AG09319 (cell line): Measurements from ENCODE around the gene GBP7.

Experiments
- DNase-seq: peaks from one replicate; pipeline ENCODE4 v3.0.0-alpha.2; 2010; ENCODE audit warnings: low read depth; ENCODE audit errors: extremely low read depth
- TF ChIP-seq, protein P1 (sequence below): IDR thresholded peaks from 2 replicates; pipeline ENCODE4 v1.5.1; 2011; ENCODE audit warnings: low read depth, mild to moderate bottlenecking, inconsistent platforms, low read length, moderate library complexity

GBP7 gene

DNA sequence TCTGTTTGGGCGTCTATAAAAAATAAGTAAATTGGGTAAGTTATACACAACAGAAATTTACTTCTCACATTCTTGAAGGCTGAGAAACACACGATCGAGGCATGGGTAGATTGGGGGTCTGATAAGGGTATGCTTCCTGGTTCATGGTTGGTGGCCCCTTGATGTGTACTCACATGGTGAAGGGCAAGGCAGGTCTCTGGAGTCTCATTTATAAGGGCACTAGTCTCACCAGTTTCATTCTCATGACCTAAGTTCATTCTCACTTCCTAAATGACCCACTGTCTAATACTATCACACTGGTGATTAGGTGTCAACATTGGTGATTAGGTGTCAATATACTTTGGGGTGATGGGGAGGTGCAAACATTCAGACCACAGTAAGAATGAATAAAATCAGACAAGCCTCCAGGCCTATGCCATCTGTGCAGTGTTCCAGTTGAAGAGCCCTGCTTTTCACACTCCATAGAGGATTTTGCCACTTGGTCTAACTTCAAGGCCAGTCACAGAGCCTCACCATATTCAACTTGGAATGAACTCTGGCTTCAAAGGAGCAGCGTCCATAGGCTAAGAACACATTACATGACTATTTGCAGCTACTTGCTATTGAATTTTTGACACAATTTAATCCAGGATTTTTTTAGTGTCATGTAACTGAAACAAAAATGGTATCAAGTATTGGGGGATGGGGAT, 25.4 kb upstream of the GBP7 start:
- TF ChIP-seq, protein P1, sequence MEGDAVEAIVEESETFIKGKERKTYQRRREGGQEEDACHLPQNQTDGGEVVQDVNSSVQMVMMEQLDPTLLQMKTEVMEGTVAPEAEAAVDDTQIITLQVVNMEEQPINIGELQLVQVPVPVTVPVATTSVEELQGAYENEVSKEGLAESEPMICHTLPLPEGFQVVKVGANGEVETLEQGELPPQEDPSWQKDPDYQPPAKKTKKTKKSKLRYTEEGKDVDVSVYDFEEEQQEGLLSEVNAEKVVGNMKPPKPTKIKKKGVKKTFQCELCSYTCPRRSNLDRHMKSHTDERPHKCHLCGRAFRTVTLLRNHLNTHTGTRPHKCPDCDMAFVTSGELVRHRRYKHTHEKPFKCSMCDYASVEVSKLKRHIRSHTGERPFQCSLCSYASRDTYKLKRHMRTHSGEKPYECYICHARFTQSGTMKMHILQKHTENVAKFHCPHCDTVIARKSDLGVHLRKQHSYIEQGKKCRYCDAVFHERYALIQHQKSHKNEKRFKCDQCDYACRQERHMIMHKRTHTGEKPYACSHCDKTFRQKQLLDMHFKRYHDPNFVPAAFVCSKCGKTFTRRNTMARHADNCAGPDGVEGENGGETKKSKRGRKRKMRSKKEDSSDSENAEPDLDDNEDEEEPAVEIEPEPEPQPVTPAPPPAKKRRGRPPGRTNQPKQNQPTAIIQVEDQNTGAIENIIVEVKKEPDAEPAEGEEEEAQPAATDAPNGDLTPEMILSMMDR = no peak
- DNase-seq = no peak

DNA sequence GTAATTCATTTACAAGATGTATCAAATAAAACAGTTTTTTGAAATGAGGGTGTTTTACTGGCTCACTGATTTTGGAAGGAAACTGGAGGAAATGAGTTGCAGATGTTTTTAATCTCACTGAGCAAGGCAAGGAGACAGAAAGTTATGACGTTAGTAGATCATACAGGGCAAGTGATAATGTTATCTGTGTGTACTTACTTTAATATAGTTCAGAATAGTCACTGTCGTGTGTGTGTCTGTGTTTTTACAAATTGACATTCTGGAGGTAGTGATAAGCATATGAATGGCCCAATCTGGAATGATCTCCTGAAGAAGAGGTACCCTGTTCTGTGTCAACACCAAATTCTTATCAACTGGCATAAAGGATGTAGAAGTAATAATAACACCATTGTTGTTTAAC, 24.9 kb upstream of the GBP7 start:
- TF ChIP-seq, protein P1 = no peak

DNA sequence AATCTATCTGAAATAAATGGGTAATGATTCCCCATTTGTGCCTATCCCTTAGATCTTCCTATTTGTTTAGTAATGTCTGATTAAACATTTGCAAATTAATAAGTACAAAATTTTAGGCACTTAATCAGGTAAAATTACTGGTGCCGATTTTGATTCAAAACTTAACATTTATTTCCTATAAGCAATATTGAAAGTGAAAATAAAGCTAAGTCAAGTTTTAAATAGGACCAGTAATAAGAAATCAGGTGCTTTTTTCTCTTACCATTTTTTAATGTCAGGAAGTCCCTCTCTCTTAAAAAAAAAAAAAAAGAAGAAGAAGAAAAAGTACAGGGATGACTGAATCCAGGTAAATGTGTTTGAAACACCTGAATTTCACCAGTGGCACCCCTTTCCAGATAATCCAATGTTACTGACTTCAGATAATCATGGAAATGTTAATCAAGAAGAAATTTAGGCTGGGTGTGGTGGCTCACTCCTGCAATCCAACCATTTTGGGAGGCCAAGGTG, 23.8 kb upstream of the GBP7 start:
- no peak for DNase-seq
- TF ChIP-seq, protein P1 = no peak

More for the DNA sequence above, 24.9 kb upstream of the GBP7 start:
- DNase-seq = no peak

DNA sequence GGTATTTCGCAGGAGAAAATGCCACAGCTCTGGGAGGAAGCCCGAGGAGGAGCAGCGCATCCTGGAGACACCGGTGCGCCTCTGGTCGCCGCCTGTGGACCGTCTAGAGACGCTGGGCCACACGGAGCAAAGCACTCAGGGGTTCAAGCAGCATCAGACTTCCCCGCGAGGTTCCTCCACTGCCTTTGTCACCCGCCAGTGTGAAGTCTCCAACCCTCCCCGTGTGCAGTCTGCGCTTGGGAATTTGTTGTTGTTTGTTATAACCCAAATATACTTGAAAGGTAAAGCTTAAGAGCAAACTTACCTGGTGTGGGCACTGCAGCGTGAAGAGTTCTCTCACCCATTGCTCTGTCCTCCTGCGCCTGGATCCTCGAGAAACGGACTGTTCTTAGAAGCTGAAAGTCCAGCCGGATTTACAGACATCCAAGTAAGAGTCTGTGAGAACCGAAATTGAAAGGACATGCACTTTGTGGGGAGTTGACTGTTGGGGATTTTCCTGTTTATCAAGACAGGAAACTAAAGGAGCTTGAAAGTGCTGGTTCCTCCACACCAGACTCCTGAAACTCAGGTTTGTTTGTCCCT, 22.8 kb upstream of the GBP7 start, which contains the start of gene GBP4:
Gene GBP4, minus strand, starts transcription at position 452 of the 582 bp plus-strand sequence. Its CDS starts 108 bp downstream, at position 344.
- TF ChIP-seq, protein P1 = no peak
- DNase-seq = no peak

DNA sequence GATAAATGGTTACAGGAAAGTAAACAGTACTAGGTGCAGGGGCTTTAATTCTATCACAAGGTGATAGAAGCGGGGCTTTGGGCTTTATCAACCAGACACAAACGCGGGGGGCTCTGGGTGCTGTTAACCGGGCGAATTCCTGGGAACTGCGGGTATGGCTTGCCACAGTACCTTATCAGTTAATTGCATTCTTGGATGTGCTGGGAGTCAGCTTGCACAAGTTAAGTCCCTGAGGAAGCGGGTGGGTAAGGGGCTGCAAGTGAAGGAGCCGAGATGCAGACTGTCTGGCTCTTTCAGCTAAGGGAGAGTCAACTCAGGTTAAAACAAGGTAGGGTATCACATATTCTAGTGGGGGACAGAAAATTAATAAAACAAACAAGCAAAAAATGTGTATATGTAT, 22.3 kb upstream of the GBP7 start:
- TF ChIP-seq, protein P1 = no peak
- no peak for DNase-seq

DNA sequence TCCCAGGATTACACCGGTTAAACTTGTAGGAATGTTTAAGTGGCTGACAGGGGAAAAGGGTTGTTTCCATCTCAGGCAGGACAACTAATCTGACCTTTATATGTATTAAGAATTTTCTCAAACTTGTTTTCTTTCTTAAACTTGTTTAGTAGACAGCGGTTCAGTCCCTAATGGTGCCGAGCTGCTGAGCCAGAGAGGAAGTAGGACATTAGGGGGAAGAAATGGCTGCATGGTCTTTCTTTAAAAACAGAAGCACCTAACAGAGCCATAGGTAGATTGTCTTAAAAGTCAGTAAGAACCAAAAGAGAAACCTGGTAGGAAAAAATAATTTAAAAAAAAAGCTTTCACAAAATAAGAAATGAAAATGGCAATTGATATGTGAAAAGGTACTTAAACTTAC, 19.7 kb upstream of the GBP7 start:
- TF ChIP-seq, protein P1 = no peak
- no peak for DNase-seq

DNA sequence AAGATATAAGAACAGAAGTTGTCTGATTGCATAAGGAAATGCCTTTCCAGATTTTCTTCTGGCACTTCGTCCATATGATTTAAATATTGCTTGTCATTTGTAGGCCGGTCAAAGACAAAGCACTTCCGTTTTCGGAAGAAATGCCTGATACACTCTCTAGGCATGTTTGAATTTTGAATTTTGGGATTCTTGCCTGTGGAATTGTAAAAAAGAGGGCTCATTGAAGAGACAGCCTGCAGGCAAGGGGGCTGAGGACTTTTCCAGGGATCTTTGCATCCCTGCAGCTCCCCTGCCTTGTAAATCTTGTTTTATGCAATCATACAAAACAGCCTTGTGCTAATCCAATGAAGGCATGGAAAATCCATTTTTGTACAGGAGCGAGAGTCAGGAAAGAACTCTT, 15.5 kb upstream of the GBP7 start:
- no peak for DNase-seq
- TF ChIP-seq, protein P1 = no peak
